Inflammatory macrophage treated with lipopolysaccharide for 4 hours (primary cell): Measurements from ENCODE around the gene ZSCAN10.
"Not testable (repeated sequence)": the region's sequence is repeated elsewhere in the genome, so short reads cannot be mapped to it uniquely, and the experiment has no call there.

ENCODE experiments used
- DNase-seq: peaks from one replicate; pipeline ENCODE4 v3.0.0-alpha.2; 2020

ZSCAN10 gene

GRCh38 chr16:3083408-3083807, 15.7 kb downstream of the ZSCAN10 start:
- not testable (repeated sequence) for DNase-seq

DNA sequence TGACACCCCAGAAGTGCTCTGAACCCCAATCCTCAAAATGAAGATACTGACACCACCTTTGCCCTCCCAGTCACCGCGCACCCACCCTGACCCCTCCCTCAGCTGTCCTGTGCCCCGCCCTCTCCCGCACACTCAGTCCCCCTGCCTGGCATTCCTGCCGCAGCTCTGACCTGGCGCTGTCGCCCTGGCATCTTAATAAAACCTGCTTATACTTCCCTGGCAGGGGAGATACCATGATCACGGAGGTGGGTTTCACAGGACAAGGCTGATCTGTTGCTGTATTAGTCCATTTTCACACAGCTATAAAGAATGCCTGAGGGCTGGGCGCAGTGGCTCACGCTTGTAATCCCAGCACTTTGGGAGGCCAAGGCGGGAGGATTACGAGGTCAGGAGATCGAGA, 17.1 kb downstream of the ZSCAN10 start:
- DNase-seq = not testable (repeated sequence)

- no peak for DNase-seq
These were observed 19.1 kb downstream of the ZSCAN10 start for GRCh38 chr16:3080024-3080423.

DNA sequence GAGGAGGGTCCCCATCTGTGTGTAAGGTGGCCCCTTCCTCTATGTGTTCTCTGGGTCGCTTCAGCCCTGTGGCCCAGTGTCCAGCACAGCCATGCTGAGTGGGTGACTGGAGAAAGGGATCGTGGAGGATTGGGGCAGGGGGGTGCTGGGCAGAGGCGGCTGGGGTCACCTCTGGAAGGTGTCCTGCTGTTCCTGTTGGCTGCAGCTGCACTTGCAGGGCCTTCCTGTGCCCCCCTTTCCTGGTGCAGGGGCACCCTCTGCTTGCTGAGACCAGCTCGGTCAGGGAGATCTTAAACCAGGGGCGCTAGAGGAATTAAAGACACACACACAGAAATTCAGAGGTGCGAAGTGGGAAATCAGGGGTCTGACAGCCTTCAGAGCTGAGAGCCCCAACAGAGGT, 22.5 kb downstream of the ZSCAN10 start:
- no peak for DNase-seq

- DNase-seq = not testable (repeated sequence)
These were observed 23.1 kb downstream of the ZSCAN10 start for GRCh38 chr16:3075946-3076345.

DNA sequence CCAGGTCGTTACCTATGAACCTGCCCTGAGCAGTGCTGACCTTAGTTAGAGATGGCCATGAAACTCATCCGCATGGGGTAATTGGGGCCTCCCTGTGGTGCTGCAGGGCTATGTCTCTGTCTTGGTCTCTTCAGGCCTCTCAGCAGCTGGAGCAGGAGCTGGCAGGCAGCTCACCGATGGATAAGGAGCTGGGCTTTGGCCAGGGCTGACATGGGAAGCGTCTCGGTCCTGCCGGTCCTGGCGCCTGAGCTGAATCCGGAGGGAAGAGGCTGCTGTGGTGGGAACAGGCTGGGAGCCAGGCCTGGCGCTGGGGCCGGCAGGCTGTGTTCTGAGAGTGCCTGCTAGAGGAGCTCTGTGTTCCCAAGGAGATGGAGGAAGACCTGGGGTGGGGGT, 23.6 kb downstream of the ZSCAN10 start:
- DNase-seq = no peak

DNA sequence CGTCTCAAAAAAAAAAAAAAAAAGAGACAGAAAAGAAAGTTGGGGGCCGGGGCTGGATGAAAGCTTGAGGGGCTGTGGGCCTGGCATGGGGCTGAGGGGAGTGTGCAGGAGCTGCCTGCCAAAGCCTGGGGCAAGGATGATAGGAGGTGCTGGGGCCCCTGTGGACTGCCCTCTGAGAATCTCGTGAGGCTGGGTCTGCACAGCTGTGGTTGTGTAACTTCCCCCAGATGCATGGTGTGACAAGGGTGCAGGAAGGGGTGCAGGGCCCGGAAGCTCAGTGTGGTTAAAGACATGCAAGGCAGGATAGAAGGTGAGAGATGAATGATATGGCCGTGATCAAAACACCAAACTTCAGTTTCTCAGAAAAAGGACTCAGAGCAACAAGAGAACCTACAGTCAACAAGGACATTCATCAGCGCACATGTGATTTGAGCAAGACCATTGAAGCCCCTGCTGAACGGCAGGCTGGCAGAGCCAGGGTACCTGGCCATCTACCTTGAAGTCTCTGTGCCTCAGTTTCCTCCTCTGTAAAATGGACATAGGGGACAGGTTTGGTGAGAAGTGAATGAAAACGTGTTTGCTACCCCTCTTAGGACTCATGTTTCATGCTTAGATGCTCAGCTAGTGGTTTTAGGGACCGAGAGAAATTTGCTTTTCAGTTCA, 24.1 kb downstream of the ZSCAN10 start:
- no peak for DNase-seq

GRCh38 chr16:3073448-3073847, 25.6 kb downstream of the ZSCAN10 start:
- DNase-seq = no peak

- DNase-seq = not testable (repeated sequence)
These were observed 26.4 kb downstream of the ZSCAN10 start for GRCh38 chr16:3072576-3073263.

- not testable (repeated sequence) for DNase-seq
These were observed 26.9 kb downstream of the ZSCAN10 start for GRCh38 chr16:3072148-3072547.

- no peak for DNase-seq
These were observed 27.4 kb downstream of the ZSCAN10 start for GRCh38 chr16:3071655-3072054.

DNA sequence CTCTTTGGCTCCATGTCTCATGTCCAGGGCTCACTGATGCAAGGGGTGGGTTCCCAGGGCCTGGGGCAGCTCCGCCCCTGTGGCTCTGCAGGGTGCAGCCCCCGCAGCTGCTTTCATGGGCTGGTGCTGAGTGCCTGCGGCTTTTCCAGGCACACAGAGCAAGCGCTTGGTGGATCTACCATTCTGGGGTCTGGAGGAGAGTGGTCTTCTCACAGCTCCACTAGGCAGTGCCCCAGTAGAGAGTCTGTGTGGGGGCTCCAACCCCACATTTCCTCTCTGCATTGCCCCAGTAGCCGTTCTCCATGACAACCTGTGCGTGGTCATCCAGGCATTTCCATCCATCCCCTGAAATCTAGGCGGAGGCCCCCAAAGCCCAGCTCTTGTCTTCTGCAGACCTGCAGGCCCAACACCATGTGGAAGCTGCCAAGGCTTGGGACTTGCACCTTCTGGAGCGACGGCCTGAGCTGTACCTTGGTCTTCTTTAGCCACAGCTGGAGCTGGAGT, 28.4 kb downstream of the ZSCAN10 start:
- DNase-seq = no peak

DNA sequence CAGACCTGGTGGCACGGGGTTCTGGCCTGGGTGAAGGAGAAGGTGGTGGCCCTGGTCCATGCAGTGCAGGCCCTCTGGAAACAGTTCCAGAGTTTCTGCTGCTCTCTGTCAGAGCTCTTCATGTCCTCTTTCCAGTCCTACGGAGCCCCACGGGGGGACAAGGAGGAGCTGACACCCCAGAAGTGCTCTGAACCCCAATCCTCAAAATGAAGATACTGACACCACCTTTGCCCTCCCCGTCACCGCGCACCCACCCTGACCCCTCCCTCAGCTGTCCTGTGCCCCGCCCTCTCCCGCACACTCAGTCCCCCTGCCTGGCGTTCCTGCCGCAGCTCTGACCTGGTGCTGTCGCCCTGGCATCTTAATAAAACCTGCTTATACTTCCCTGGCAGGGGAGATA, 29.9 kb downstream of the ZSCAN10 start:
- not testable (repeated sequence) for DNase-seq

- DNase-seq = no peak
These were observed 30.6 kb downstream of the ZSCAN10 start for GRCh38 chr16:3068487-3068886.

- no peak for DNase-seq
These were observed 32.7 kb downstream of the ZSCAN10 start for GRCh38 chr16:3066440-3066748.

- no peak for DNase-seq
These were observed 33.2 kb downstream of the ZSCAN10 start for GRCh38 chr16:3065742-3066439.

GRCh38 chr16:3065069-3065741, 33.9 kb downstream of the ZSCAN10 start, which contains the start of gene IL32:
TSS of gene IL32 (plus strand) at chr16:3065640. CDS start at chr16:3065812, 172 bp downstream.
- peak; percentile 27 for DNase-seq

DNA sequence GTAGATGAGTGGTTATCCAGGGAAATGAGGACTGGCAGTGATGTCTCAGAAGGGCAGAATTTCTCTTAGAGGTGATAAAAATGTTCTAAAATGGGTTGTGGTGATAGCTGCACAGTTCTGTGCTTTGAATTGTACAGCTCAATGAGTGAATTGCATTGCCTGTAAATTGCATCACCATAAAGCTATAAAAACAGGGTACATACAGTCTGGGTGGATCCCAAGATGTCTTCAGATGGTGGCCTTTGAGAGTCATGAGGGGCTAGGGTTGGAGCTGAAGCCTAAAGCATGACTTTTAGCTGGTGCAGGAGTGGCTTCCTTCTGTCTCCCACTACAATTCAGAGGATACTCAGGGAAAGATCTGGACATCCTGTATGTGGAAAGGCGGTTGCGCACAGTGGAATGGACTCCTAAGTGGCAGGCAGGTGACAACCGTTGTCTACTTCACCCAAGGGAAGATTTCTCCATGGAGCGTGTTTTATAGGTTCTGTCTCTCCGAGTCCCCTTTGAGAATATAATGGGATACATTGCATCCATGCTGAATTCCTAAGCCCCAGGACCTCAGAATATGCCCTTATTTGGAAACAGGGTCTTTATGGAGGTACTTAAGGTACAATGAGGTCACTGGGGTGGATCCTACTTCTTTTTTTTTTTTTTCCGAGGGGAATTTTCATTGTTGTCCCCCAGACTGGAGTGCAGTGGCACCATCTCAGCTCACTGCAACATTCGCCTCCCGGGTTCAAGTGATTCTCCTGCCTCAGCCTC, 35.3 kb downstream of the ZSCAN10 start:
- DNase-seq = no peak

GRCh38 chr16:3062553-3062952, 36.5 kb downstream of the ZSCAN10 start:
- DNase-seq = no peak

DNA sequence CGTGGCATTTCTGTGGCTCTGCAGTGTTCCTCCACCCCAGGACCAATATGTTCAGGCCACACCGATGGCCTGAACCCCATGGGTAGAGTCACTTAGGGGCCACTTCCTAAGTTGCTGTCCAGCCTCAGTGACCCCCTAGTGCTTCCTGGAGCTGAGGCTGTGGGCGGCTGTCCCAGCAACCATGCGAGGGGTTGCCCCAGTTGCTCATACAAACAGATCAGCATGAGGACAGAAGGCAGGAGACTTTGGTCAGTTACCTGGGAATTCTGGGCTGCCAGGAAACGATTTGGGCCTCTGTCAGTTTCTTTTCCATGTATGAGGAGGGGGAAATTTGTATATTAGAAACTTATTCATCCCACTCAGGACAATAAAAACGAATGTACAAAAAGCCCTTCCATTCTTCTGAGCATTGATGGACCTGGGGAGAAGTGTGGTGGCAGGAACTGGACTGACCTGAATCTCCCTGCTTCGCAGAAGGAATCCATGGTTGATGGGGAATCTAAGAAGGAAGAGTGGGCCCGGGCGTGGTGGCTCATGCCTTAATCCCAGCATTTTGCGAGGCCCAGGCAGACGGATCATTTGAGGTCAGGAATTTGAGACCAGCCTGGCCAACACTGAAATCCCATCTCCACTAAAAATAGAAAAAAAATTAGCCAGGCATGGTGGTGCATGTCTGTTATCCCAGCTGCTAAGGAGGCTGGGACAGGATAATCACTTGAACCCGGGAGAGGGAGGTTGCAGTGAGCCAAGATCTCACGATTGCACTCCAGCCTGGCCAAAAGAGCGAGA, 38.6 kb downstream of the ZSCAN10 start:
- no peak for DNase-seq

DNA sequence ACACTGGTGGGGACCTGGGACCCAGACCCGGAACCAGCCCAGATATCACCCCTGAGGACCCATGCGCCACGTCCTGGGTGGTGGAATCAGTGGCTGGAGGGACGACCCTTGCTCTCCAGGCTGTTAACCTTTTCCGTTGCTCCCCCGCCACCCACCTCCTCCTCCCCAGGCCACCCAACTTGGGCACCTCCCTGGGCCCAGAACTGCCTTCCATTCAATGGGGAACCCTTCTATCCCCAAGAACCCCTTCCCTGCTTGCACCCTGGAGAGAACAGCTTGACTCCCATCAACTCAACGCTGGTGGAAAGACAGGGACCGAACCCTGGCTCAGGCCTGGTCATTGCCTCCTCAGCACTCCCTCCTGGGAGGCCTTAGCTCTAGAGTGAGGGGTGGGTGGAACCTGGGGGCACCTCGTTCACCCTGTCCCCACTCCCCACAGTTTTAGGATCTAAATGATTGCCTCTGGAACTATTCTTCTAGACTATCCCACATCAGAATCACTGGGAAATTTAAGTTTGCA, 39.3 kb downstream of the ZSCAN10 start:
- DNase-seq = no peak
